SU-DHL-6 (cell line): ENCODE measurements around the gene AKNA.

Experiments
- H2AFZ ChIP-seq: fragments of 200-600 bp; sonication (generic); 2 replicates; pipeline ENCODE4 v1.6.1; 2014; ENCODE audit warnings: low read depth, mild to moderate bottlenecking, moderate library complexity, mixed read lengths, antibody characterized with exemption, low read length; ENCODE audit not compliant: severe bottlenecking
- H3F3A ChIP-seq: fragments of 200-600 bp; shearing (Covaris generic); 2 replicates; pipeline ENCODE4 v1.6.0; 2016; ENCODE audit warnings: antibody characterized with exemption, mild to moderate bottlenecking; ENCODE audit not compliant: insufficient read depth
- H3K27ac ChIP-seq: fragments of 200-600 bp; sonication (generic); 2 replicates; pipeline ENCODE4 v1.5.1; 2016; ENCODE audit warnings: low read depth, mild to moderate bottlenecking, low read length, moderate library complexity, mixed read lengths
- H3K27me3 ChIP-seq: fragments of 200-600 bp; sonication (generic), shearing (Covaris generic); 2 replicates; pipeline ENCODE4 v1.6.0; 2014; ENCODE audit warnings: mild to moderate bottlenecking, low read length
- H3K36me3 ChIP-seq: fragments of 200-600 bp; sonication (generic); 2 replicates; pipeline ENCODE4 v1.6.1; 2014; ENCODE audit warnings: mild to moderate bottlenecking, low read length, mixed read lengths
- H3K4me2 ChIP-seq: fragments of 300-600, 200-600 bp; shearing (Covaris generic), sonication (generic); 2 replicates; pipeline ENCODE4 v1.6.0; 2014; ENCODE audit warnings: low read length, low read depth, mild to moderate bottlenecking; ENCODE audit not compliant: poor library complexity, severe bottlenecking
- H3K4me3 ChIP-seq: fragments of 200-600 bp; sonication (generic); 2 replicates; pipeline ENCODE4 v1.5.1; 2014; ENCODE audit warnings: antibody characterized with exemption, low read length, mild to moderate bottlenecking, mixed read lengths; ENCODE audit not compliant: insufficient read depth, poor library complexity, severe bottlenecking
- H3K79me2 ChIP-seq: fragments of 200-600 bp; sonication (generic); 2 replicates; pipeline ENCODE4 v1.6.1; 2014; ENCODE audit warnings: mild to moderate bottlenecking, low read length, moderate library complexity; ENCODE audit not compliant: insufficient read depth
- H3K9ac ChIP-seq: fragments of 200-600 bp; sonication (generic); 2 replicates; pipeline ENCODE4 v1.7.0; 2014; ENCODE audit warnings: mild to moderate bottlenecking, low read length
- H3K9me2 ChIP-seq: fragments of 200-600 bp; sonication (generic); replicated peaks from 2 replicates; pipeline ENCODE4 v1.6.1; 2014; ENCODE audit warnings: low read length; ENCODE audit not compliant: insufficient read depth
- H3K9me3 ChIP-seq: fragments of 200-600 bp; sonication (generic); 2 replicates; pipeline ENCODE4 v1.6.1; 2014; ENCODE audit warnings: low read length, mixed read lengths; ENCODE audit not compliant: insufficient read depth
- H4K20me1 ChIP-seq: fragments of 200-600 bp; sonication (generic); 2 replicates; pipeline ENCODE4 v1.6.1; 2014; ENCODE audit warnings: low read depth, mild to moderate bottlenecking, antibody characterized with exemption, low read length, moderate library complexity, mixed read lengths
- EZH2phosphoT487 ChIP-seq: fragments of 200-600 bp; sonication (generic), shearing (Covaris generic); conservative IDR thresholded peaks from 2 replicates; pipeline ENCODE4 v1.6.1; 2018; ENCODE audit warnings: mild to moderate bottlenecking, antibody characterized with exemption, low read length, moderate library complexity, mixed read lengths
- TF ChIP-seq, protein P1 (sequence below): fragments of 200-600 bp; sonication (generic); IDR thresholded peaks from one replicate; pipeline ENCODE4 v1.5.1; 2017; ENCODE audit warnings: antibody characterized with exemption, mild to moderate bottlenecking, low read length, moderate library complexity; ENCODE audit not compliant: insufficient read depth, poor library complexity, severe bottlenecking

Gene AKNA

DNA sequence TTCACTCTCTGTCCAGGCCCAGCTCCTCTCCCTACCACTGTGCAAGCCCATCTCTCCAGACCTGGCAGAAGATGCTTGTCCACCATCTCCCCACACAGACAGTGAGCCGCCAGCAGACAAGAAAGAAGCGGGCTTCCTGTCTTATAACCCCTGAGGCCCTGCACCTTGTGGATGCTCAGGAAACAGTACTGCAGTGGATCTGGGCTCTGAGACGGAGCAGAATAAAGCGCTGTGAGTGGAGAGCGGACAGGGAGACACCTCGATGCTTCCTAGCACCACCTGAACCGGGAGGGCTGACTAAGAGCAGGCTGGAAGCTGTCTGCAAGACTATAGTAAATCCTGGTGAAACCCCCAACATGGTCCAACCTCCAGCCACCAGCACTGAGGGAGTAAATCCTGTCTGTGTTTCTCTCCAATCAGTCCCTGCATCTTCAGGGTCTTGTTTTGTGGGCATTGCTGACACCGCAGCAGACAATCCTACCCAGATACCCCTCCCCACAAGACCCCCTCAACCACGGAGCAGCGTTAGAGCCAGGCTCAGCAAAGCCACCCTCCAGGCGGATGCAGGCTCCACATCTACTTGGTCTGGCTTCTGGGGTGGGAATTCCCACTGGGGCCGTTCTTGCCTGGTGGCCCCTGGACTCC is 39.4 kb downstream of the AKNA start:
- Histone ChIP-seq H3K9me2 (no peaks in the 10 kb centered on the region), H3K36me3 (peaks cover 39% of the 10 kb centered on the region), H3K79me2 (no peaks in the 10 kb centered on the region), H3K27me3 (no peaks in the 10 kb centered on the region), H2AFZ (no peak overlapping the region), H3F3A (no peaks in the 10 kb centered on the region), H4K20me1 (no peaks in the 10 kb centered on the region), H3K9ac (0 out of 2 replicates have a peak overlapping the region, but pooled peaks have one; percentile 2), H3K4me3 (no peak overlapping the region), H3K27ac (peak overlapping the region; percentile 55), H3K4me2 (no peak overlapping the region), H3K9me3 (no peaks in the 10 kb centered on the region)
- TF ChIP-seq, protein P1, sequence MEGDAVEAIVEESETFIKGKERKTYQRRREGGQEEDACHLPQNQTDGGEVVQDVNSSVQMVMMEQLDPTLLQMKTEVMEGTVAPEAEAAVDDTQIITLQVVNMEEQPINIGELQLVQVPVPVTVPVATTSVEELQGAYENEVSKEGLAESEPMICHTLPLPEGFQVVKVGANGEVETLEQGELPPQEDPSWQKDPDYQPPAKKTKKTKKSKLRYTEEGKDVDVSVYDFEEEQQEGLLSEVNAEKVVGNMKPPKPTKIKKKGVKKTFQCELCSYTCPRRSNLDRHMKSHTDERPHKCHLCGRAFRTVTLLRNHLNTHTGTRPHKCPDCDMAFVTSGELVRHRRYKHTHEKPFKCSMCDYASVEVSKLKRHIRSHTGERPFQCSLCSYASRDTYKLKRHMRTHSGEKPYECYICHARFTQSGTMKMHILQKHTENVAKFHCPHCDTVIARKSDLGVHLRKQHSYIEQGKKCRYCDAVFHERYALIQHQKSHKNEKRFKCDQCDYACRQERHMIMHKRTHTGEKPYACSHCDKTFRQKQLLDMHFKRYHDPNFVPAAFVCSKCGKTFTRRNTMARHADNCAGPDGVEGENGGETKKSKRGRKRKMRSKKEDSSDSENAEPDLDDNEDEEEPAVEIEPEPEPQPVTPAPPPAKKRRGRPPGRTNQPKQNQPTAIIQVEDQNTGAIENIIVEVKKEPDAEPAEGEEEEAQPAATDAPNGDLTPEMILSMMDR = no peak
- no peak for TF ChIP-seq EZH2phosphoT487

GRCh38 chr9:114347675-114348074 is 40.1 kb downstream of the AKNA start:
- Histone ChIP-seq H3K9me2 (no peaks in the 10 kb centered on the region), H3K4me2 (no peak overlapping the region), H3K27me3 (no peaks in the 10 kb centered on the region), H3K9me3 (no peaks in the 10 kb centered on the region), H4K20me1 (no peaks in the 10 kb centered on the region), H2AFZ (no peak overlapping the region), H3K4me3 (no peak overlapping the region), H3K27ac (no peak overlapping the region), H3K9ac (no peak overlapping the region), H3K36me3 (peaks cover 35% of the 10 kb centered on the region), H3K79me2 (no peaks in the 10 kb centered on the region), H3F3A (no peaks in the 10 kb centered on the region)
- TF ChIP-seq EZH2phosphoT487 = no peak
- TF ChIP-seq, protein P1 = no peak

DNA sequence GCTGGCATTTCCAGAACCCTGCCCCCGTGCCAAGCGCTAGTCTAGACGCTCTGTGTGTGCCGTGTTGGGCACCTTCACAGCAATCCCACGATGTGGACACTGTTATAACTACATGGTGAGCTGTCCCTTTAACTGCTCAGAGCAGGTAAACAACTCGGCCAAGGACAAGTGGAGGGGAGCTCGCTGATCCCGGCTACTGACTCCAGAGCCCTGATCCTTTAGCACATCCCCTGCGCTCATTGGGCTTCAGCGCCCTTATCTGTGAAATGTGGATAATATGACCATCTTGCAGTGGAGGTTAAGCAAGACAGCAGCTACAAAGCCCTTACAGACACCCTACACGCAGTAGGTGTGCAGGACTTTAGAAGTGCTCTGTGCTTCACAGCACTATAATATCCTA is 41.6 kb downstream of the AKNA start:
- no peak overlapping the region for H3K27ac ChIP-seq
- peaks cover 32% of the 10 kb centered on the region for H3K36me3 ChIP-seq
- no peak overlapping the region for H3K9ac ChIP-seq
- H3K27me3 ChIP-seq = no peaks in the 10 kb centered on the region
- no peak overlapping the region for H3K4me3 ChIP-seq
- H4K20me1 ChIP-seq = no peaks in the 10 kb centered on the region
- no peak for TF ChIP-seq EZH2phosphoT487
- TF ChIP-seq, protein P1 = no peak
- no peaks in the 10 kb centered on the region for H3K79me2 ChIP-seq
- 0 out of 2 replicates have a peak, but pooled peaks cover 3% of the 10 kb centered on the region for H3F3A ChIP-seq
- no peak overlapping the region for H3K4me2 ChIP-seq
- H3K9me2 ChIP-seq = no peaks in the 10 kb centered on the region
- H3K9me3 ChIP-seq = no peaks in the 10 kb centered on the region
- no peak overlapping the region for H2AFZ ChIP-seq
